ENCODE results near the gene BEST3.
A peak's percentile ranks its signal among the peaks of the same experiment; 100 is the strongest.

Gene BEST3

GRCh38 chr12:69703146-69703642 is 4.1 kb upstream of the BEST3 start:
- no peak overlapping the region for H3K4me3 Mint-ChIP-seq
- no peak overlapping the region for H3K27ac Mint-ChIP-seq
- no peaks in the 10 kb centered on the region for H3K9me3 Mint-ChIP-seq
- ATAC-seq (replicated peaks) (no peak), DNase-seq (no peak)
- H3K27me3 Mint-ChIP-seq: peaks cover 16 to 19% of the 10 kb centered on the region in 2 donors
- H3K4me1 Mint-ChIP-seq: peaks cover 0 to 5% of the 10 kb centered on the region in 2 donors
- no peaks in the 10 kb centered on the region for H3K36me3 Mint-ChIP-seq

- Mint-ChIP-seq H3K9me3 (no peaks in the 10 kb centered on the region), H3K4me3 (no peak overlapping the region), H3K27me3 (peaks cover 10 to 19% of the 10 kb centered on the region in 2 donors), H3K27ac (no peak overlapping the region), H3K4me1 (peaks cover 0 to 5% of the 10 kb centered on the region in 2 donors), H3K36me3 (no peaks in the 10 kb centered on the region)
- no peak for DNase-seq
- ATAC-seq (replicated peaks): no peak
These were observed 2.7 kb upstream of the BEST3 start for GRCh38 chr12:69701826-69702225.

GRCh38 chr12:69698054-69698453 is 1.0 kb downstream of the BEST3 start:
- DNase-seq: no peak
- Mint-ChIP-seq H3K27me3 (peaks cover 7 to 8% of the 10 kb centered on the region in 2 donors), H3K36me3 (no peaks in the 10 kb centered on the region)

DNA sequence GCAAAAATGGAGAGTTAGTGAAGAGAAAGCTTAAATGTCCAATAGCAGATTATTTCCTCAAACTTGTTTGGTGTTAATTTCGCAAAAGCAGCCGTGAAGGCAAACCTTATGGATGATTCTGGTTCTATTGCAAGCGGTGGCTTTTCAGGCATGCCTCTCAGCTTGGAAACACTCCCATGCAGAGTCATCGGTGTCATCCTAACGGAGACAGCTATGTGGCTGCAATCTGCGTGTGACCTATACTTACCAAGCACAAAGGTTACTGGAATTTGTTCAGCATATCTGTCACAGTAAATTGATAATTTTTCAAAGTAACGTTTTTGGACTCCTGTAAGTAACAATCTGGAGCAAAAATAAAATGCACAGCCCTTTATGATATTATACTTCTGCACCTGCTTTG is 5.0 kb downstream of the BEST3 start:
- peaks cover under 1 to 7% of the 10 kb centered on the region in 2 donors for H3K27me3 Mint-ChIP-seq
- ATAC-seq (replicated peaks): no peak
- peaks cover 3 to 9% of the 10 kb centered on the region in 2 donors for H3K4me1 Mint-ChIP-seq
- no peak for DNase-seq
- no peaks in the 10 kb centered on the region for H3K36me3 Mint-ChIP-seq
- no peak overlapping the region for H3K4me3 Mint-ChIP-seq
- no peaks in the 10 kb centered on the region for H3K9me3 Mint-ChIP-seq
- H3K27ac Mint-ChIP-seq: no peak overlapping the region

More at GRCh38 chr12:69698054-69698453, 1.0 kb downstream of the BEST3 start:
- H3K4me1 Mint-ChIP-seq: peaks cover 0 to 5% of the 10 kb centered on the region in 2 donors
- no peak overlapping the region for H3K27ac Mint-ChIP-seq
- no peaks in the 10 kb centered on the region for H3K9me3 Mint-ChIP-seq
- H3K4me3 Mint-ChIP-seq: no peak overlapping the region
- no peak for ATAC-seq (replicated peaks)

DNA sequence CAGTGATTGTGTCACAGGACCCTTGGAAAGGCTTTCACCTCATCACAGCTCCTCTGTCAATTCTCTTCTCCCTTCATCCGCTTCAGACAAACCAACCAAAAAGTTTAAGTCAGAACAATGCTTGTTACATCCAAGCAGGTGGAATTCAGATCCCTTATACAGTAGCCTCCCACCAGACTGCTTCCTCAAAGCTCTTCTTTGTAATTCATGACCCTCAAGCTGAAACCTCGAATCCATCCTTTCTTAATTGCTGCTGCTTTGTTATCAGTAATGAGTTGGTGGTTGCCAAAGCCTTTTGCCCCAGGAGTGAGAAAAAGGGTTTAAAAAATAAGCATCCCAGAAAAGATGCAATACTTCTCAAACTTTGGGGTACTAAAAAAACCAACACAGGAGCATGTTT is 9.5 kb downstream of the BEST3 start:
- DNase-seq (no peak), ATAC-seq (replicated peaks) (no peak)
- H3K9me3 Mint-ChIP-seq: no peaks in the 10 kb centered on the region
- H3K27ac Mint-ChIP-seq: no peak overlapping the region
- peaks cover 3 to 16% of the 10 kb centered on the region in 2 donors for H3K4me1 Mint-ChIP-seq
- H3K27me3 Mint-ChIP-seq: peaks cover 12 to 18% of the 10 kb centered on the region in 2 donors
- H3K4me3 Mint-ChIP-seq: no peak overlapping the region
- no peaks in the 10 kb centered on the region for H3K36me3 Mint-ChIP-seq

DNA sequence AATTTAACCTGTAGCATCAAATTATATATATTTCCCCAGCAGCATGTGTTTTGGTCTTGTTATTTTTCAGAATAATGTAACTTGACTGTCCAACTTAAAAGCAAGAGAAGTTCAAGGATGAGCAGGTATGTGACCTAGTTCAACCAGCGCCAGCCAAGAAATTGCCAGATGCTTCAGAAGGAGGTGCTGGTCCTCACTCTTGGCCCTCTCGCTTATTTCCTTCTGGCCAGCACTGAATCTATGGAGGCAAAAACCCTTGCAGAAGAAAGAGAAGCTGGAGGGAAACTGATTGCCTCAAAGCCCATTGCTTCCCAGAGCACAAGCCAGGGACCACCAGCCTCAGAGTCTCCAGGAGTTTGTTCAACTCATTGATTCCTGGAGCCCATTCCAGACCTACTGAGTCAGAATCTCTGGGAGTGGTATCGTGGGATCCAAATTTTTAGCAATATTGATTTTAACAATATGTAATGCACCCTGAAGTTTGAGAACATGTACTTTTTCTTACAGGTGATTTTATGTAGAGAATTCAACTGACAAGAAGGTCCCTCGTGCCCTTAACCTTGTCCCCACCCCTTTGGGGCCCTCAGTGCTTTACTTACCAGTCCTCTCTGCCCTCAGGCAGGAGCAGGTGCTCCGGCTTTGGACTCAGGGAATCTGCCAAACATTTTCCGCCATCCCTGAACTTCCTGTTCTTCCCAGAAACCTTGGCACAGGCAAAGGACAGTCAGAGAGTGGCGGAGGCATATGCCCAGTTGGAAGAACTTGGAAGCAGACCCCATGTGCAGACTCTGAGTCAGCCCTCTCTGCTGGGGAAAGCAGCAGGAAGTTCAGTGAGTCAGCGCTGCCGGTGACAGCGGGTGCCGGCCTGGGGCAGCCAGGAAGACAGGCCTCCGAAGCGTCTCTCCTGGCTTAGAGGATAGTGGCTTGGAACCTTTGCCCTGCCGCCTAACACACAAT is 10.4 kb downstream of the BEST3 start:
- H3K4me1 Mint-ChIP-seq: peaks cover 3 to 16% of the 10 kb centered on the region in 2 donors
- H3K4me3 Mint-ChIP-seq: peak overlapping the region in 1 of 2 donors; percentile 37
- no peak overlapping the region for H3K27ac Mint-ChIP-seq
- no peaks in the 10 kb centered on the region for H3K9me3 Mint-ChIP-seq
- no peaks in the 10 kb centered on the region for H3K36me3 Mint-ChIP-seq
- H3K27me3 Mint-ChIP-seq: peaks cover 19 to 22% of the 10 kb centered on the region in 2 donors
- ATAC-seq (replicated peaks) (peak; percentile 56 to 75), DNase-seq (no peak)

DNA sequence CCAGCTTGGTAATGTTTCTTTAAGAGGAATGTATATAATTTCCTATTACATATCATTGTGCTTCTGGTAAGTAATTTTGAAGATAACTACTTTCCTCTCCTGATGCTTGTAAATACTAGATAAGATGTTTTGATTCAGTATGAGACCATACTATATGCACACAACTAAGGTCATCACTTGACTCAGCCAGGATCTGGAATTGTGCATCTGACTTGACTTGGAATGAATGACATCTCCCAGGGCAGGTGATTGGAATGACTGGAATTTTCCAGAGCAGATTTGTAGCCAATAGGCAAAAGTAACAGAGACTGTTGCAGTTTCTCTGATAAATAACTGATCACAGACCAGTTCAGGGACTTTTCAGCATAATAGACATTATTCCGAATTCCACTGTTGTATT is 11.1 kb downstream of the BEST3 start:
- H3K9me3 Mint-ChIP-seq: no peaks in the 10 kb centered on the region

DNA sequence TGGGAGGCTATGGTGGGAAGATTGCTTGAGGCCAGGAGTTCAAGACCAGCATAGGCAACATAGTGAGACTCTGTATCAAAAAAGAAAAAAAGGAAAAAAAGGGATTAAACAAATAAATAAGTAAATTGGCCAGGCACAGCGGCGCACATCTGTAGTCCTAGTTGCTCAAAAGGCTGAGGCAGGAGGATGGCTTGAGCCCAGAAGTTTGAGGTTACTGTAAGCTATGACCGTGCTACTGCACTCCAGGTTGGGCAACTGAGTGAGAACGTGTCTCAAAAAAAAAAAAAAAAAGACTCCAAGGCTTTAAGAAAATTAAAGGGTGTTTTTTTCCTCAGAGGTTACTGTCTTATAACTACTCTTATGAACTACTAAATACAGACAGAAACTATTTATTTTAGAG is 11.7 kb downstream of the BEST3 start:
- no peaks in the 10 kb centered on the region for H3K9me3 Mint-ChIP-seq
- H3K4me1 Mint-ChIP-seq: peaks cover 3 to 16% of the 10 kb centered on the region in 2 donors
- DNase-seq (no peak), ATAC-seq (replicated peaks) (no peak)
- no peak overlapping the region for H3K4me3 Mint-ChIP-seq
- H3K27me3 Mint-ChIP-seq: peaks cover 19 to 22% of the 10 kb centered on the region in 2 donors
- H3K27ac Mint-ChIP-seq: no peak overlapping the region
- H3K36me3 Mint-ChIP-seq: no peaks in the 10 kb centered on the region

More for the DNA sequence above, 11.1 kb downstream of the BEST3 start:
- Mint-ChIP-seq H3K27me3 (peaks cover 19 to 22% of the 10 kb centered on the region in 2 donors), H3K4me1 (peaks cover 3 to 16% of the 10 kb centered on the region in 2 donors), H3K4me3 (no peak overlapping the region), H3K27ac (no peak overlapping the region), H3K36me3 (no peaks in the 10 kb centered on the region)
- ATAC-seq (replicated peaks): no peak
- DNase-seq: no peak

GRCh38 chr12:69686731-69687130 is 12.4 kb downstream of the BEST3 start:
- Mint-ChIP-seq H3K27me3 (peaks cover 18 to 19% of the 10 kb centered on the region in 2 donors), H3K27ac (no peak overlapping the region), H3K4me1 (peaks cover 3 to 16% of the 10 kb centered on the region in 2 donors), H3K4me3 (no peak overlapping the region), H3K9me3 (no peaks in the 10 kb centered on the region), H3K36me3 (no peaks in the 10 kb centered on the region)
- no peak for ATAC-seq (replicated peaks)
- DNase-seq: no peak

GRCh38 chr12:69685810-69686209 is 13.3 kb downstream of the BEST3 start:
- no peak for ATAC-seq (replicated peaks)
- H3K27ac Mint-ChIP-seq: no peak overlapping the region
- DNase-seq: no peak

DNA sequence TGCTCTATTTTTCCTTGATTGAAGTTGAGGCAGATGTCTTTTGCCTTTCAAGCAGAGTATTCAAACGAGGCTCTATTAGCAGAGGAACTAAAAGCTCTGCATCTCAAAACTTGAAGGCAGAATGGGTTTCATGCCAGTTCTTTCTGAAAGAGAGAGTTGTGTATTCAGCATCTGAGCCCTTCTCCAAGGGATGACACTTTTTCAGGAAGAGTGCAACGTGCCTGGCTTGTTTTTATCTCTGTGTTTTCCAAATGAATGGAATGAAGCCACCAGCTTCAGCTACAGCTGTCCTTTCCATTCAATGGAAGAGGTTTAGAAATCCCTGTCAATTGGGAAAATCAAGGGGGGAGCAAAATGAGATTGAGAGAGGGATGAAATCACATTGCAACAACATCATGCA is 14.6 kb downstream of the BEST3 start:
- Mint-ChIP-seq H3K27me3 (peaks cover 17 to 19% of the 10 kb centered on the region in 2 donors), H3K9me3 (no peaks in the 10 kb centered on the region), H3K4me1 (peaks cover under 1 to 13% of the 10 kb centered on the region in 2 donors), H3K36me3 (no peaks in the 10 kb centered on the region), H3K27ac (no peak overlapping the region), H3K4me3 (no peak overlapping the region)
- no peak for ATAC-seq (replicated peaks)
- DNase-seq: no peak

More at GRCh38 chr12:69685810-69686209, 13.3 kb downstream of the BEST3 start:
- H3K27me3 Mint-ChIP-seq: peaks cover 17 to 19% of the 10 kb centered on the region in 2 donors
- peaks cover 3 to 16% of the 10 kb centered on the region in 2 donors for H3K4me1 Mint-ChIP-seq
- no peaks in the 10 kb centered on the region for H3K9me3 Mint-ChIP-seq
- H3K4me3 Mint-ChIP-seq: no peak overlapping the region
- no peaks in the 10 kb centered on the region for H3K36me3 Mint-ChIP-seq

- Mint-ChIP-seq H3K36me3 (no peaks in the 10 kb centered on the region), H3K9me3 (no peaks in the 10 kb centered on the region), H3K4me1 (peaks cover 0 to 3% of the 10 kb centered on the region in 2 donors), H3K4me3 (no peak overlapping the region), H3K27ac (no peak overlapping the region), H3K27me3 (peaks cover 13 to 15% of the 10 kb centered on the region in 2 donors)
- ATAC-seq (replicated peaks) (no peak), DNase-seq (no peak)
These were observed 16.9 kb downstream of the BEST3 start for GRCh38 chr12:69682110-69682755.

DNA sequence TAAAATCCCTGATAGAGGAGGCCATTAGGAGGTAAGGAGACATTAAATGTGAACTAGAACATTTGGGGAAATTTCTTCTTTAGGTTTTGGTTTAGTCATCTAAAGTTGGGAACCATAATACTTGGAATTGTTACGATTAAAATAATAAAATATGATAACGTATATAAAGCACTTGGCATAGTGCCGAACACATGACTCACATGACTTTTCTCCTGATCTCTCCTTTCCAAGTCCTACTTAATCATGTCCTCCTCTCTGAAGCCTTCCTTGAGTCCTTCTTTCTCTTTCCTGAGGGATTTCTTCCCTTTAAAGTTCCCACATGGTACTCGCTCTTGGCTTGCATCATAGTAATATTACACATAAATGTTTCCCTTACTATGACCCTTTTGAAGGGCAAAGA is 20.0 kb downstream of the BEST3 start:
- Mint-ChIP-seq H3K36me3 (no peaks in the 10 kb centered on the region), H3K4me3 (no peak overlapping the region), H3K27me3 (peaks cover 2 to 10% of the 10 kb centered on the region in 2 donors), H3K27ac (no peak overlapping the region), H3K4me1 (no peaks in the 10 kb centered on the region), H3K9me3 (no peaks in the 10 kb centered on the region)
- DNase-seq (no peak), ATAC-seq (replicated peaks) (no peak)

DNA sequence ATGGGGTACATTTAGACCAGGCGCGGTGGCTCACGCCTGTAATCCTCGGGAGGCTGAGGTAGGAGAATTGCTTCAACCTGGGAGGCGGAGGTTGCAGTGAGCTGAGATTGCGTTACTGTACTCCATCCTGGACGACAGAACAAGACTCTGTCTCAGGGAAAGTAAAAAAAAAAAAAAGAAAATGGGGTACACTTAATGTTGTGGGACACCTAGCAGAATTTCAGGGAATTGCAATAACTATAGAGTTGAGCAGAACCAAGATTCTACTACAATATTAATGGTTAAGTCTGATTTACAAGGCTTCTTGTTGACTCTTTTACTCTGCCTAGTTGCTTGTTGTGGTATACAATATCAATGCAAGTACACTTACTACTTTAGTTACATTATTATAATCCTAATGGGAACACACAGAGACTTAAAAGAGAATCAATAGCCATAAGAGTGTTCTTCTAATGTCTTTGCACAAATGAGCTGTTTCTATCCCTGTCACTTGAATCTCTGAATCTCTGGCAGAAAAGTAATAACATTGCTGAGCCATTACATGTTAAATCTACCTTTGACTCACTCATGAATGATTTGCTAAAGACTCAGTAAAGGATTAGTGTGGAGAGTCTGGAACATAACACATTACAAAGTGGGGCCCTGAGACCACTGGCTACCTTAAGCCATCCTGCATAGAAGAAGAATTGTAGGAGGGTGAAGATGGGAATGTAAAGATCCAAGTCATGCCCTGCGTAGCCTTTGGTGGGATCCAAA is 22.7 kb downstream of the BEST3 start:
- no peak for ATAC-seq (replicated peaks)
- no peaks in the 10 kb centered on the region for H3K9me3 Mint-ChIP-seq
- no peaks in the 10 kb centered on the region for H3K4me1 Mint-ChIP-seq
- H3K4me3 Mint-ChIP-seq: no peak overlapping the region
- DNase-seq: no peak
- H3K27me3 Mint-ChIP-seq: peaks cover 0 to 7% of the 10 kb centered on the region in 2 donors
- no peaks in the 10 kb centered on the region for H3K36me3 Mint-ChIP-seq
- no peak overlapping the region for H3K27ac Mint-ChIP-seq
